ENCODE data around the gene C1orf105. TPM values are rescaled to one million over a fixed set of nuclear protein-coding genes. Genes with fewer than 3 reads are reported as not detected.
A peak's percentile ranks its signal among the peaks of the same experiment; 100 is the strongest.

C1orf105 gene
- total and polyA plus RNA-seq, 2 of the 13 experiments (the other 11 are each of a cell fraction or from before 2014, with no cell fraction given), result 0.15 to 0.45 TPM

- TF ChIP-seq GATAD2A (CRISPR knock-in tag; IDR thresholded peaks at IDR 0.05) (peak; percentile 81), HMG20B (CRISPR knock-in tag; conservative IDR thresholded peaks at IDR 0.05) (0 out of 2 replicates have a peak, but pooled peaks have one; percentile 42), ZNF501 (CRISPR knock-in tag; IDR thresholded peaks at IDR 0.05) (no peak), SOX13 (IDR thresholded peaks at IDR 0.05) (no peak), SOX13 (CRISPR knock-in tag; conservative IDR thresholded peaks at IDR 0.05 in 1 of 2, IDR thresholded peaks at IDR 0.05 in 1 of 2) (peak in 1 of 2 experiments; percentile 51; a peak in 2 of 4 replicates), HBP1 (CRISPR knock-in tag; IDR thresholded peaks at IDR 0.05; ENCODE audit: low read depth) (peak; percentile 41; the same call in 1 of the 2 replicates), ZNF644 (CRISPR knock-in tag; IDR thresholded peaks at IDR 0.05; ENCODE audit: low read depth) (peak; percentile 19; the same call in 1 of the 2 replicates), TFDP2 (CRISPR knock-in tag; IDR thresholded peaks at IDR 0.05) (no peak), EHMT2 (IDR thresholded peaks at IDR 0.05; ENCODE audit: borderline replicate concordance, low read depth, low read length) (no peak), ELF3 (CRISPR knock-in tag; IDR thresholded peaks at IDR 0.05) (peak; percentile 78; the same call in 1 of the 2 replicates), FOXP1 (IDR thresholded peaks at IDR 0.05) (peak; percentile 23; the same call in 1 of the 2 replicates), FOXP1 (CRISPR knock-in tag; IDR thresholded peaks at IDR 0.05) (peak; percentile 69), ARID3A (IDR thresholded peaks at IDR 0.05; ENCODE audit: low read depth, low read length) (peak; percentile 50; the same call in 1 of the 2 replicates), ZNF264 (CRISPR knock-in tag; IDR thresholded peaks at IDR 0.05) (0 out of 2 replicates have a peak, but pooled peaks have one; percentile 7), ZNF747 (CRISPR knock-in tag; IDR thresholded peaks at IDR 0.05; ENCODE audit: borderline replicate concordance) (no peak), ZNF256 (CRISPR knock-in tag; conservative IDR thresholded peaks at IDR 0.05) (no peak), PAXIP1 (CRISPR knock-in tag; conservative IDR thresholded peaks at IDR 0.05) (peak; percentile 71; the same call in 1 of the 2 replicates), POLR2A (IDR thresholded peaks at IDR 0.05; ENCODE audit: insufficient read depth in 1 of 2, low read depth in 2 of 2, low read length in 2 of 2) (peak in 1 of 2 experiments; percentile 35; a peak in 1 of 4 replicates), TGIF2 (CRISPR knock-in tag; IDR thresholded peaks at IDR 0.05) (0 out of 2 replicates have a peak, but pooled peaks have one; percentile 43), STAG1 (CRISPR knock-in tag; IDR thresholded peaks at IDR 0.05) (0 out of 2 replicates have a peak, but pooled peaks have one; percentile 1), ZNF335 (CRISPR knock-in tag; IDR thresholded peaks at IDR 0.05) (peak; percentile 83; the same call in 1 of the 2 replicates), YEATS4 (CRISPR knock-in tag; IDR thresholded peaks at IDR 0.05; ENCODE audit: borderline replicate concordance) (peak; percentile 28; the same call in 1 of the 2 replicates)
- TF ChIP-seq, protein P1, sequence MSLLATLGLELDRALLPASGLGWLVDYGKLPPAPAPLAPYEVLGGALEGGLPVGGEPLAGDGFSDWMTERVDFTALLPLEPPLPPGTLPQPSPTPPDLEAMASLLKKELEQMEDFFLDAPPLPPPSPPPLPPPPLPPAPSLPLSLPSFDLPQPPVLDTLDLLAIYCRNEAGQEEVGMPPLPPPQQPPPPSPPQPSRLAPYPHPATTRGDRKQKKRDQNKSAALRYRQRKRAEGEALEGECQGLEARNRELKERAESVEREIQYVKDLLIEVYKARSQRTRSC (CRISPR knock-in tag; IDR thresholded peaks at IDR 0.05; ENCODE audit: low read depth), result no peak
Measured at GRCh38 chr1:172448995-172449584, 28.6 kb downstream of the C1orf105 start (continued).

Data from HepG2 (cell line).